Measurements from ENCODE around the gene CDC25A.

The CDC25A gene

DNA sequence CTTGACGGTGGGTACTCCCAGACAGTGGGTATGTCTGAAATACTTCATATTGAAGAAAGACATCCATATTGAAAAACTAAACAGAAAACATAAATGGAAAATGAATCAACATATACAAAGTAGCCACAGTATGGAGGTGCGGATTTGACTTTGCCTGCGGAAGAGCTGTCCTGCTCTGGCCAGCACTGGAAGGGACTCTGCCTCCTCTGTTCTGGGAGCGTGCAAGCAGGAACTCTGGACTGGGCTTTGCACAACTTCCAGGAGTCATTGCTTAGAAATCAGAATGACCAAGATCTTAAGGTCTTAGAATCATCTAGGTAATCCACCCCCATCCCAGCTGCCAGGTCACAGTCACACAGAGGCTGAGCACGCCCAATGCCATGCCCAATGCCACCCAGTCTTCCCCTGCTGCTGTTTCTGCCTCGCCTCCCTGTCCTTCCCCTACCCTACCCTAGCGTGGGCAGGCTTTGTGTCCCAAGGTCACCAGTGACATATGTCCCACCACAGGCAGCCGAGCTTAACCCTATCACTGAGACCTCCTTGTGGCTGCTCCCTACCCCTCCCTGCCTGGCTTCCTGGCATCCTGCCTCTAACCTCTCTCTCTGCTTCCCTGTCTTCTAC, 36.3 kb downstream of the CDC25A start:
- TF ChIP-seq, protein P1, sequence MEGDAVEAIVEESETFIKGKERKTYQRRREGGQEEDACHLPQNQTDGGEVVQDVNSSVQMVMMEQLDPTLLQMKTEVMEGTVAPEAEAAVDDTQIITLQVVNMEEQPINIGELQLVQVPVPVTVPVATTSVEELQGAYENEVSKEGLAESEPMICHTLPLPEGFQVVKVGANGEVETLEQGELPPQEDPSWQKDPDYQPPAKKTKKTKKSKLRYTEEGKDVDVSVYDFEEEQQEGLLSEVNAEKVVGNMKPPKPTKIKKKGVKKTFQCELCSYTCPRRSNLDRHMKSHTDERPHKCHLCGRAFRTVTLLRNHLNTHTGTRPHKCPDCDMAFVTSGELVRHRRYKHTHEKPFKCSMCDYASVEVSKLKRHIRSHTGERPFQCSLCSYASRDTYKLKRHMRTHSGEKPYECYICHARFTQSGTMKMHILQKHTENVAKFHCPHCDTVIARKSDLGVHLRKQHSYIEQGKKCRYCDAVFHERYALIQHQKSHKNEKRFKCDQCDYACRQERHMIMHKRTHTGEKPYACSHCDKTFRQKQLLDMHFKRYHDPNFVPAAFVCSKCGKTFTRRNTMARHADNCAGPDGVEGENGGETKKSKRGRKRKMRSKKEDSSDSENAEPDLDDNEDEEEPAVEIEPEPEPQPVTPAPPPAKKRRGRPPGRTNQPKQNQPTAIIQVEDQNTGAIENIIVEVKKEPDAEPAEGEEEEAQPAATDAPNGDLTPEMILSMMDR (IDR thresholded peaks at IDR 0.05; ENCODE audit: low read depth, low read length, missing control alignments) = no peak
- H3K4me3 ChIP-seq (replicated peaks; ENCODE audit: low read depth, low read length) = no peak overlapping the region
- DNase-seq (ENCODE audit: extremely low read depth, low read depth) = no peak

DNA sequence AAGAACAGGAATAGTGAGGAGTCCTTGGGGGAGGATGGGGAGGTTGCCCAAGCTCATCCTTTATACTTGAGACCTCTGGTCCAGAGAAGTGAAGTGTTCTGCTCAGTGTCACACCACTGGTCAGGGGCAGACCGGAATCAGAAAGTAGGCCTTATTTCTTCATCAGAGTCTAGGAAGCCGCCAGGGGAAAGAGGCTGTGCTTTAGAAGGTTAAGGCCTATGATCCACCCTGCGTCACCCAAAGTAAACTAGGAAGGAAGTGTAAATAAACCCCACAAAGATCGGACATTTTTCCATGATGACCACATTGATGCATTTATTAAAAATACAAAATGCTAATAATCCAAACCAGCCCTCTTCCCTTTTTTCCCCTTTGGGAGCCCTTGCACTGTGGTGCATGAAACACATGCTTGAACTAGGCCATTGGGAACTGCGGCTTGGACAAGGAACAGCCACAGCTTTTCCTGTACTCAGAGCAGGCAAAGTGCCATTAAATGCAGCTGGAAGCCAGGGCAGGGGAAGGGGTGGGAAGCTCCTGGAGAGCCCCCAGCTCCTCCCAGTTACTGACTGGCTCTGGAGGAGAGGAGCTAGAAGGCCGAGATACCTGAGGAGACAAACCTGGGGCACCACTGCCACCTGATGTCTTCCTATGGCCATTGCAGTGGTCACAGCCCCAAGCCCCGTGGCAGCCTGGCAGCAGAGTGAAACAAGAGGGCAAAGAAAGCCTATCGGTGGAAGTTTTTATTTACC, 37.0 kb downstream of the CDC25A start:
- no peak overlapping the region for H3K4me3 ChIP-seq (replicated peaks; ENCODE audit: low read depth, low read length)
- peak; percentile 77 for DNase-seq (ENCODE audit: extremely low read depth, low read depth)
- TF ChIP-seq, protein P1 (IDR thresholded peaks at IDR 0.05; ENCODE audit: low read depth, low read length, missing control alignments) = peak; percentile 87

DNA sequence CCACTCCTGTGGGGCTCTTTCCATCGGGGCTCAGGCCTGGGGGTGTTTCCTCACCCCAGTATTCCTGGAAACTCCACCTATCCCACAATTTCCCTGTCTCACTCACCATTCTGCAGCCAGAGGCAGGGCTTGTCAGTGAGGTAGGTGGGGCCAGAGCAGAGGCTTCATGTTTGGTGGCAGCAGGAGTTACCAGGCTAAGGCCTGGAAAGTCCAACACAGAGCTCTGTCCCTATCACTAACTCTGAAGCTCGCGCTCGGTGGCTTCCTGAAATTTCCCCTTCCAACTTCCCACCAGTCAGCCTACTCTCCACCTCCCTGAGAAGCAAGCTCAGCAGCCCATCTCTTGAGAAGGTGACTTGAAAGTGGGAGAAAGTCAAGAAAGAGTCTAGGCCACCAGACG, 44.2 kb downstream of the CDC25A start:
- no peak for DNase-seq (ENCODE audit: extremely low read depth, low read depth)
- no peak overlapping the region for H3K4me3 ChIP-seq (replicated peaks; ENCODE audit: low read depth, low read length)
- TF ChIP-seq, protein P1 (IDR thresholded peaks at IDR 0.05; ENCODE audit: low read depth, low read length, missing control alignments) = no peak

DNA sequence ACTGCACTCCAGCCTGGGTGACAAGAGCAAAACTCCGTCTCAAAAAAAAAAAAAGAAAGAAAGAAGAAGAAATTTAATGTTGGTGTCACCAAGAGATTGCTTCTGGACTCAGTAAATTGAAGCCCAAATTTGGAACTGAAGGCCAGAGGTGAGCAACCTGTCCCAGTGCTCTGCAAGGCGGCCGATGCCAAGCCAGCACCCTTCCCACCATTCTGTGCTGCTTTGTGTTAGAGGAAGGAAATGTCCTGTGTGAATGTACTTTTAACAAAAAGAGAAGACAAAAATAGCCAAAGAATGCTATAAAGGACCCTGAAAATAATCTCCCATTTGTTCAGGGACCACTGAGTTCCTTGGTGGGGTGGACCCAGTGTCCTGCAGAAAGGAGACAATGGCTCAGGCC, 44.6 kb downstream of the CDC25A start:
- no peak overlapping the region for H3K4me3 ChIP-seq (replicated peaks; ENCODE audit: low read depth, low read length)
- no peak for DNase-seq (ENCODE audit: extremely low read depth, low read depth)
- TF ChIP-seq, protein P1 (IDR thresholded peaks at IDR 0.05; ENCODE audit: low read depth, low read length, missing control alignments) = no peak

DNA sequence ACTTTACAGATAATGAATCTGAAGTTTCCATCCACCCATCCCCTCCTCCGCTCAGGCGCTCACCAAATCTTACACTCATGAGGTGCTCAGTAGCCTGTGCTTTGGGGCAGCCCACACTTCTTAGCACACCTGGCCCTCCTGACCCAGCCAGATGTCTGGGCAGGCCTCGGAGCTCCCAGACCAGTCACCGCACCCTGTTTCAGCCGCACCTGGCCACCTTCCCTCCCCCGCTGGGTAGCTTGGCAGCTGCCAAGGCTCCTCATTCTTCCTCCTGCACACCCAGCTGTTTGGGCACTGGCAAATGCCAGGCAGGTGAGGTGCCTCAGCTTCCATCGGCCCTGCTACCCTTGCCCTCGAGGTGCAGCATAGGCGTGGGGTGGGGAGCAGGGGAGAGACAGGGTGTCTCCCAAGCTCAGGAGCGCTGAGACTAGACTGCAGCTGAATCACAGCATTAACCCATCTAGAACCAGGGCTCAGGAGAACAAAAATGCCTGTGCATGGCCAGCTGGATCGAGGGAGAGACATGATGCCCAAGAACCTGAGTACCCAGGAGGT, 45.8 kb downstream of the CDC25A start:
- no peak overlapping the region for H3K4me3 ChIP-seq (replicated peaks; ENCODE audit: low read depth, low read length)
- DNase-seq (ENCODE audit: extremely low read depth, low read depth) = no peak
- TF ChIP-seq, protein P1 (IDR thresholded peaks at IDR 0.05; ENCODE audit: low read depth, low read length, missing control alignments) = no peak

DNA sequence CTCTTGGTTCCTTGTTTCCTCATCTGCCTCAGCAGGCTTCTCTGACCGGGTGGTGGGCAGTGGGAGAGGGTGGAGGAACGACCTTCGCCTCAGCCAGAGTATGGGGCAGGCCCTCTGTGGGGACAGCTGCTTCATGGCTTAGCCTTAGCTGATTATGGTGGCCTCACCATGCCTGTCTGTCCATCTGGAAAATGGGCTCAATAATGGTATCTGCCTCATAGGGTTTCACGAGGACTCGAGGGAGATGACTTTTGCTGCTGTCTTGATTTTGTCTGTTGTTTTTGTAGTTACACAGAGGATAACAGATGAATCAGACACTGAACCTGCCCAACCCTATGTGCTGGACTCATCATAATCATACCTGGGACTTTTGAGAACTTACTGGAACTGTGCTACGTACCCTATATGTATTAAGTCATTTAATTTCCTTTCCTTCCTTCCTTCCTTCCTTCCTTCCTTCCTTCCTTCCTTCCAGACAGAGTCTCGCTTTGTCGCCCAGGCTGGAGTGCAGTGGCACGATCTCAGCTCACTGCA, 46.5 kb downstream of the CDC25A start:
- TF ChIP-seq, protein P1 (IDR thresholded peaks at IDR 0.05; ENCODE audit: low read depth, low read length, missing control alignments) = no peak
- H3K4me3 ChIP-seq (replicated peaks; ENCODE audit: low read depth, low read length) = no peak overlapping the region
- no peak for DNase-seq (ENCODE audit: extremely low read depth, low read depth)

Data from HFF-Myc (cell line).